ENCODE data around the gene RAPGEF3.

RAPGEF3 gene

DNA sequence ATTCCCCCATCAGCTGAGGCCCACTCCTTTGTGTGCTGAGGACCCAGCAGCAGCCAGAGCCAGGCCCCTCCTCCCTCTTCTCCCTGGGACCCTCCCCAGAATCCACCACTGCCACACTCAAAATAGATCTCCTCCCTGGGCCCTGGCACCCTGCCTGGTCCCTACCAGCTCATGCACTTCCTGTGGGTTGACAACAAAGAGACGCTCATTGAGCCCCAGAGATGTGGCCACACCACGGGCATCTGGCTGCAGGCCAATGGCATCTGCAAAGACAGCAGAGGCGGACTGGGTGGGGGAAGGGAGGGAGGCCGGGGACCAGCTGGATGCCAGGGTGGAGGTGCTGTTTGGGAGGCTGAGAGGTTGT is 17.4 kb downstream of the RAPGEF3 start:
- DNase-seq = peak; percentile 34

DNA sequence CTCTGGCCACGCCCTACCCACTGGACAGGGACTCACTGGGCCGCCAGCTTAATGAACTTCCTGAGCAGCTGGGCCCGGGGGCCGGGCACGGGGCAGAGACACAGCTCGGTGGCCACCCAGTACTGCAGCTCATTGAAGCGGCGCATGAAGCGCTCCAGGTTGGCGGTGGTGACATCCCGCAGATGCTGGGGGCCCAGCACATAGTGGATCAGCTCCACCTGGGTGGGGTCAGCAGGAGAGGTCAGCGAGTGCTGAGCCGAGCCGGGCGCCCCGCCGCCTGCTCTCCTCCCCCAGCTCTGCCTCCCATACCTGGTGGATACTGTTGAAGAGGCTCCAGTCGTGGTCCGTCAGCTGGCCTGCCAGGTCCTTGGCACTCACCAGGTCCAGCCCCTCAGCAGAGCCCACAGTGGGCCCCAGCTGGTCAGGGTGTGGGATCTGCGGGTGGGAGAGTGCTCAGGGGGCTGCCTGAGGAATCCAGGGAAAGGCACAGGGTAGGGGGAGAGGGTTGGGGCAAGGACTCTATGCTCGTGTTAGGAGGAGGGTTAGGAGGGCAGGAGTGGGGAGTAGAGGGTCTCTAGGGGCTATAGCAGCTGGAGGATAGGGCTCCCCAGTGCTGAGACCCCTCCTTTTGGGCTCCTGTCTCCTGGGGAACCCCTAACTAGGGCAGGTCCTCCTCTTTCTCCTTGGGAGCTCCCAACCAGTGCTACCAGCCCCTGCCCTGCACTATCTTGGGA is 17.9 kb downstream of the RAPGEF3 start:
- no peak for DNase-seq

DNA sequence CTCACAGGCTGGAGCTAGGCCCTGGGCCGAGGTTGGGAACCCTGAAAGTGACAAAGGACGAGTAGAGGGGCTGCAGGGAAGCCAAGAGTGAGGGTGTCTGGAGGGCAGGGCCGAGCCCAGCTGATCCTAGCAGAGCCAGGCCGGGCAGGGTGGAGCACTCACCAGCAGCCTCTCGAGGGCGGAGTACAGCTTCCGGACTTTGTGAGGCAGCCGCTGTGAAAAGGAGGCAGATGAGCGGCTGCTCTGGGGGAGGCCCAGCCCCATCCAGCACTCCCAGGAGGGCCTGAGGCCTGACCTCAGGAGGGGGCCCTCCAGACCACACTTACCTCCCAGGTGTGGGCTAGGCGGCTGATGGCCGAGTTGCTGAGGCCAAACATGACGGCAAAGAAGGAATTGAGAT is 18.7 kb downstream of the RAPGEF3 start:
- DNase-seq = no peak

DNA sequence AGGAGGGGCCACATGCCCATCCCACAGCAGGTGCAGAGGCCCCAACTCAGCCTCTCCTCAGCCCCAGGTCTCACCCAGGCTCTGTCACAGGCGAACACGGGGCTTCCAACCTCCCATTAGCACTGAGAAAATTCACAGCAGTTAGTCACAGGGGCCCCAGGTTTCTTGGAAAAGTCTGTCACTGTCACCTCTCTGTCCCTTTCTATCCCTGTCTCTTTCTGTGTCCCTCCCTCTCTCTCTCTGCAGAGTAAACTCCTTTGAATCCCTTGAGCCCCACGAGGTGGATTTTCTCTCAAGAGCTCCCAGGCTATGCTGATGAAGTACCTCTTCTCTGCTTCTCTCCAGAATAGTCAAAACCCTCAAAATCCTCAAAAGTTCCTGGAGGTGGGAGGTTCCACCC is 19.4 kb downstream of the RAPGEF3 start:
- no peak for DNase-seq

DNA sequence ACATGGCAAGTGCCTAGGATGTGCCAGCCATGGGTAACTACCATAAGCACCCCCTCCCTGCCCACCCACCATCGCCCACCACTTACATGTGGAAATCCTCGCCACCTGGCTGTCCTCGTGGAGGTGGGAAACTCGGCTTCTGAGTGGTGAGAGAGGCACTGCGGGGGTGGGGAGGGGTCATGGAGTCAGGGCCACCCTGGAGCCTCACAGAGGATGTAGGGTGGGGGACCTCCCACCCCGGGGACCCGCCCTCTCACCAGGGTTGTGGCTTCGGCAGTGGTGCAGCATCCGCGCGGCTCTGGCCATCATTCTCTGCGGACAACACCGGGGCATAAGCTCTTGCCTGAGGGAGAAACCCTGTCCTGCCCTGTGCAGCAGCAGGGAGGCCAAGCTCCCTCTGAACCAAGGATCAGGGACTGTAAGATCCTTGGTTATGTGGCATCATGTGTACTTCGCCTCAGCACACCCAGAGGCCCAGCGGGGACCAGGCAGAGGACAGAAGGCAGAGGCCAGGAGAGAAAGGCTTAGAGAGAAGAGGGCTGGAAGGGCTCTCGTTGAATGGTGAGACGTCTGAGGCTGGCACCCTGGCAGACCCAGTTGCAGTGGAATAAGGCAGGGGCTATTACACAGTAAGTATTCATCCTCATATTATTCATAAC is 20.6 kb downstream of the RAPGEF3 start:
- DNase-seq = no peak

DNA sequence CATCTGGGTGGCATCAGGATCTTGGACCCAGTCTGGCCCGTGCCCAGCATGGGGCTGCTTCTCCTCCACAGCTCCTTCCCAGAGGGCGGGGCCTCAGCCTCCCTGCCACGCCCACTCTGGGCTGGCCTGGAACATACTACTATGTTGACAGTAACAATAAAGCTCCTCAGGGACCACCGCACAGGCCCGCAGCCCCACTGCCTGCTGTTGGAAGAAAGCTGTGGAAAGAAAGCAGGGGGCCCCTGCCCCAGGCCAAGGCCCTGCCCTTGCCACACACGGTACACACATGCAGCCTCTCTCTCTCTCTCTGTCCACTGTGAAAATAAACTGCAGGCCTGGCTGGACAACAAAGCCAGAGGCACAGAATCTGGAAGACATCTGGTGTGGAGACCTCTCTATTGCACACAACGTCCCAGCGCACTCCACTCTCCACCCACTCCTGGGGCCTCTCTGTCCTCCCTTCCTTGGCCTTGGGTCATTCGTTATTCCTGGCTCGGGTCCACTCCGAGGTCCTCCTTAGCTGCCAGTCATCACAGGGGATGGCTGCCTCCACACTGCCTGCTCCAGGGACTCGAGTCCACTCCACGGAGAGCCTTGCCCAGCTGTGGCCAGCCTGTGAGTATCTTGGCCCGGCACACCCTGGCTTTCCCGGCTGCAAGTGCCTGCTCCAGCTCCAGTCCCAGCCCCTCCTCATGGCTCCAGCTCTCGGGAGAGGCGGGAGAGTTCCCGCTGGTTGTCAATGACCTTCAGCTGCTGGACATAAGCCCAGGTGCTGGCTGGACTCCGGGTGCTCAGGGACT is 21.6 kb downstream of the RAPGEF3 start:
- DNase-seq = no peak

DNA sequence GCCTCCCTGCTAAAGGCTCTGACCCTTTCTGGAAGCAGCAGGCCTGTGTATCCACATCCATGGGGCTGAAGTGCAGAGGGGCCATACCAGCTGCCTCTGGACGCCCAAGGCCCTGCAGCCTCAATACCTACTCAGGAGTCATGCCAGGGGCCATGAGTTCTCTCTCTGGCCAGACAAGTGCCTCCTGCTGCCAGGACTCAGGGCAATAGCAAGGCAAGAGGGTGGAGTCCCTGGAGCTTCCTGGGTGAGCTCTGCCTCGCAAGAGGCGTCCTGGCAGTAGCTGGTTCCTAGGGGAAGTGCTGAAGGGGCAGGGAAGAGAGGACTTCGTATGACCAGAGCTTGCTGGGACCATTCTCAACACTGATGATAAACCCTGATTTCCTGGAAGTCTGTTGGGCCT is 22.5 kb downstream of the RAPGEF3 start:
- no peak for DNase-seq

DNA sequence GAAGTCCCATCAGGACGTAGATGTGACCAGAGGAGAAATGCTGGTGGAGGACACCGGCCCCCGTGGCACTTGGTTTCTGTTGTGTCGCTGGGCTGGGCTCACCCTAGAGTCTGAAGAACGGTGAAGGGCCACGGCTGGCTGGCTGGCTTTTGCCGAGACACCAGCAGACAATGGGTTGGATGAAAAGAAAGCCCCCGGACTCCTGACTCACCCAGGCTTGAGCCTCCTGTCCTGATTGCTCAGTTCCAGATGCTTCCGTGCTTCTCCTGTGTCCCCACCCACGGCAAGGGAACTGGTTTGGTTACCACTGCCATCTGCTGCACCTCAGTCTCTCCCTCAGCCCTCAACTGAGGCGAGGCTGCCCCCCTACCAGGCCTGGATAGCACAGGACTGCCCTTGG is 23.0 kb downstream of the RAPGEF3 start:
- no peak for DNase-seq

DNA sequence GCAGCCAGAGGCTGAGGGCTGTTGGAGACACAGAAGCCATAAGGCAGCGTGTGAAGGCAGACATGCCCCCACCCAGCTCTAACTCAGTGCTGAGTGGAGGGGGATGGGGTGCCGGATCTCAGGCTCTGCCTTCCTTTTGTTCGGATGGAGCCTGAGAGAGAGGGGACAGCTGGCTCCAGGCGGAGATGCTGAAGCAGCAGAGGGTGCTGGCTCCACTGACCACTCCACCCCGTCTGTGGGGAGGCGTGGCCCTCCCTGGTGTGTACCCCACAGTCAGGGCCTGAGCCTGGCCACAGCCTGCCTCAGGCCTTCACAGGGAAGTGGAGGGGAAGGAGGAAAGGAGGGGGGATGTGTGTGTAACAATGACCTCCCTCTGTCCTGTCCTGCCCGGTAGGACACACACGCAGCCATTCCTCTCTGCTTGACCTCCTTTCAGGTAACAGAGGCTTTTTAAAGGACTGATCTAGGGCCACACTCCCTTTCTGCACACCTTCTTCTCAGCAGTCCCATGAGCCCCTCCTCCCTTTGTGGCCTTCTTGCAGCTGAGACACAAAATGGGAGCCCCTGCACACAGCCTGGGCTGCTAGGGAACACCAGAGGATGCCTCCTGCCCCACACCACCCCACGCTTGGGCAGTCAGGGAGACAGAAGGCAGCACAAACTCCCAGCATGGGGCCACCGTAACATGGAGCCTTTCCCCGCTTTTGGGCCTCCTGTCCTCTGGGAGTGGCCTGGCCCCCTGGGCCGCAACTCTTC is 23.8 kb downstream of the RAPGEF3 start:
- no peak for DNase-seq

DNA sequence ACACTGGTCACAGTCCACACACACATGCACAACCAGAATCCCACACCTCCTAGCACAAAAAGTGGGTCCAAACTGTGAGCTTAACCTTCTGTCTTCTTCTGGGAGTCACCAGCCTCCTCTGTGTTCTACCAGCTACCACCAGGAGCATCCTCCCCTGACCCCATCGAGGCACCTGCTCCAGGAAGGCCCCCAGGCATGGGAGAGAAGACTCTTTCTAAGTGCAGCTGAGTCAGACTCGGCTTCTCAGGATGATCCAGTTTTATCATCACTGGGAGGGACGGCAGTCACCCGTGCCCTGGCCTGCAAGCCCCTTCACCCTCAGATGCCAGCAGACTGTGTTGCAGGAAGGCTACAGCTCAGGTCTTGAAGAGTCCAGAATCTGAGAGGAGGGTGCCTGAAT is 25.5 kb downstream of the RAPGEF3 start:
- no peak for DNase-seq

DNA sequence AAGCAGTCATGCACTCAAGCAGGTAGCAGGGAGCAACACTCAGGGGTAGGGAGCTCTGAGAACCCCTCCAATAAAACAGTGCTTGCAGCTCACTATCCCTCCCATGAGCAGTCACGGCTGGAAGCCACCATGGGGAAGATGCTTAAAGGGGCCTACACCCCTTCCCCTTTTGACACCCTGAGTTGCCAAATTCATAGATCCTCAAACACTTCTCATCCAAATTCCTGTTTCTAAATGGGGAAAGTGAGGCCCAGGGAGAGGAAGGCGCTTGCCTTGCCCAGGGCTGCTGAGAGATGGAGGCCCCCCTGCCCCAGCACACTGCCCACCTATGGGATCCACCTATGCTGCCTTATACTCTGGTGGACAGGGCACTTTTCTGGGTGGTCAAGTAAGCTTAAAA is 26.2 kb downstream of the RAPGEF3 start:
- DNase-seq = no peak

DNA sequence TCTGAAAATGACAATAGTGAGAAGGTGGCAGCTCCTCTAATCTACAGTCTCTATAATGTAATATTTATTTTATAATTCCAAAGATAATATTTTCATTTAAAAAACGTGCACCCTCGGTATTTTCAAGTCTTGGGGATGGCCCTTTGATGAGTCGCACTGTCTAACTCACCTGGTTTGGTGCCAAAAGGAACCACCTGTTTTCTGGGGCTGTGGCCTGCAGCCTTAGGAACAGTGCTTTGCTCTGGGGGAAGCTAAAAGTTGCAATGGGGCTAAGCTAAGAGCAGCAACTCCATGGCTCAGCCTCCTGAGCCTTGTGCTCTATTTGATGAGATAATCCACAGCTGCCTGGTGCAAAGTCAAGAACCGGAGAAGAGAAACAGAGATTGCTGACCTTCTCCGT is 27.0 kb downstream of the RAPGEF3 start:
- DNase-seq = no peak

DNA sequence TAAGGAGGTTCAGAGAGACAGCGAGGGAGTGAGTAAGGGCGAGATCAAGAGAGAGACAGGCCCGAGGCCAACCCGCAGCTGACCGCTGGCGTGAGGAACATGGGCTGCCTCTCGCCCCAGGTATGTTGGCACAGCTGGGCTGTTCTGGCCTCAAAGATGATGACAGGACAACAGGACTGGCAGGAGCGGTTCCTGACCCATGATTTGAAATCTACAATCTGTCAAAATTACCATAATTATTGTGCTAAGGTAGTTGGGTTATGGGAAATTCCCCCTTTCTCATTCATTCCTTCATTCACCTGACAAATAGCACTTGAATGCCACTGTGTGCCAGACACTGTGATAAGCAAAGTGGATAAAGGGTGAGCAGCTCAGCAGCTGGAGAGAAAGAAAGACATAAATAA is 28.3 kb downstream of the RAPGEF3 start:
- DNase-seq = peak; percentile 75

DNA sequence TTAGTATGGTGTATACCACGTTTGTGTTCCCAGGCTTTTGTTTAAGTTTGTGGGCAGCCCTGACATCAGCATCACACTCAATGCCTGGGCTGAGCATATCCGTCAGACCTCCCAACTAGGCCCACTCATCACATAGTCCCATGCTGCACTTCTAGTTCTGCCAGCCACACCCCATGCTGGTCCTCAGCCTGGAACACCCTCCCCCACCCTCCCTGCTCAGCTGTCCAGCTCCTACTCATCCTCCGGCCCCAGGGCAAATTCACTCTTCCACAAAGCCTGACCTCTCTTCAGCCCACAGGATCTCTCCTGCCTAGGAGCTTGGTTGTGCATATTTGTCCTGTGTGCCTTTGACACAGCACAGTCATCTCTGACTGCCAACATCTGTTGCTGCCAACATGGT is 29.4 kb downstream of the RAPGEF3 start:
- peak; percentile 56 for DNase-seq

DNA sequence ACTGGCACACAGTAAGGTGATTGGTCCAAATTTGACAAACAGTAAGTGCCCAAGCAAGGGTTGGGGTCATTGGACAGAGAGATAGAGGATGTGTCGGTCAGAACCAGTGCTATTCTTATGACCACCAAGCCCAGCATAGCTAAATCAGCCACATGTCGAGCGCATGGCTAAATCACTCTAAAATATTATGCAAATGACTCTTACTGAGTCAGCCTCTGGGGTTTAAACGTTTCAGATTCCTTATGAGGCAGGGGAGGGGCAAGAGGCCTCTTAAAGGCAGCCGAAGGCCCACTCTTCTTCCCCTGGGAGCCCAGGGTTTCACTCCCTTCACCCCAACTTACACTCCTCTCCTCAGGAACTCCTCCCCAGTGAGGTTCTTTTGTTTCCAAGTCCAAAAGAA is 32.8 kb downstream of the RAPGEF3 start:
- DNase-seq = no peak

DNA sequence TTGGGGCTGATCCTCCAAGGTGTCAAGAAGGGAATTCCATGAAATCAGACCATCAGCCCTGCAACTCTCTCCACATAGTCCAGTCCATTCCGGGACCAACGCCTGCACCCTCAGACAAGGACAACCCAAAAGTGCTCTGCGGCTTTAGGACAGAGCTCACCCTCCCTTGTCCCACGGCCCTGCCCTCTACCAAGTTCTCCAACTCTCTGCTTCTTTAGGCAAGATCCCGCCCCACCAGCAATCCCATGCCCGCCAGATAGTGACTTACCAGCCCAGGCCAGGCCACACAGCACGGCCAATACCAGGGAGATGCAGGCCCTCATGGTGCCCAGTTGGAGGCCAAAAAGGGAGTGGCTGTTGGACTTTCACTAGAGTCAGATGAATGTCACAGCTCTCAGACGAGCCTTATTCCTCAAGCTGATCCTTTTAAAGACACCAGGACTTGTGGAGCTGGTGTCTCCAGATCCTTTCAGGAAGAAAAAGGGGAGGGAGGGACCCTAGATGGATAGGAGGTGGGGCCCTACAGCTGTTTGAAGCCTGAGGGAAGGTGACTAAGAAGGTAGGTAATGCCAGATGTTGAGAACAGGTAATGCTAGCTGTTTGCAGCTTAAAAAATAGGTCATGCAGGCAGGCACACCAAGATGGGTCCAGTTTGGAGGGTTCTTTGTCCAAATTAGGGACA is 33.4 kb downstream of the RAPGEF3 start, which contains the start of gene ENDOU:
TSS of gene ENDOU (minus strand) at position 400 of the 682 bp plus-strand sequence. CDS start at position 323, 77 bp downstream.
- no peak for DNase-seq

DNA sequence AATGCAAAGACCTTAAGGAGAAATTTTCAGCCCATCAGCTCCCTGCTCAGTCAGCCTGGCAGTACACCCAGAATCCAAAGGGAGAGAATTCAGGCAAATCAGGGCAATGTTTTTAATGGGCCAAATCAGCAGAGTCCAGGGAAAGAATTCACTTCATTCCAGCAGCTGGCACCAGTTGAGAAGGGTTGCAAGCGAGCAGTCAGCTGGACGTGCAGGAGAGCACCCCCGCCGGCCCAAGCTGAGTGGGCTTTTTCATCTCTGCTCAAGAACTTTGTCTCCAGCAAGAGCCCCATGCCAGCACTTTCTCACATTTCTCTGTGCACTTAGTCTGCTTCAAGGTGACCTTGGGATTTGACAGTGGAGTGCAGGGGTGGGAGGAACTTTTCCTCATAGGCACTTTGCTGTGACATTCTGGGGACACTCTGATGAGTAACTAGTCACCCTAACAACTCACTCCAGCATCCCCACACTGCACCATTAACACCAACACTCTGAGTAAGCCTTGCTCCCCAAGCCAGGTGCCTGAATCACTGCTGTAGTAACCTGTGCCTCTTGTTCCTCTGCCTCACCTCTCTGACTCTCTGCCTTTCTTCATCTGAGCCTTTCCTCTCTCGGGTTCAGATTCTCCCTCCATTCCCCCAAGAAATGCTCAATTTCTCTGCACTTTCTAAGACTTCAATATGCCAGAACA is 35.6 kb downstream of the RAPGEF3 start:
- no peak for DNase-seq

DNA sequence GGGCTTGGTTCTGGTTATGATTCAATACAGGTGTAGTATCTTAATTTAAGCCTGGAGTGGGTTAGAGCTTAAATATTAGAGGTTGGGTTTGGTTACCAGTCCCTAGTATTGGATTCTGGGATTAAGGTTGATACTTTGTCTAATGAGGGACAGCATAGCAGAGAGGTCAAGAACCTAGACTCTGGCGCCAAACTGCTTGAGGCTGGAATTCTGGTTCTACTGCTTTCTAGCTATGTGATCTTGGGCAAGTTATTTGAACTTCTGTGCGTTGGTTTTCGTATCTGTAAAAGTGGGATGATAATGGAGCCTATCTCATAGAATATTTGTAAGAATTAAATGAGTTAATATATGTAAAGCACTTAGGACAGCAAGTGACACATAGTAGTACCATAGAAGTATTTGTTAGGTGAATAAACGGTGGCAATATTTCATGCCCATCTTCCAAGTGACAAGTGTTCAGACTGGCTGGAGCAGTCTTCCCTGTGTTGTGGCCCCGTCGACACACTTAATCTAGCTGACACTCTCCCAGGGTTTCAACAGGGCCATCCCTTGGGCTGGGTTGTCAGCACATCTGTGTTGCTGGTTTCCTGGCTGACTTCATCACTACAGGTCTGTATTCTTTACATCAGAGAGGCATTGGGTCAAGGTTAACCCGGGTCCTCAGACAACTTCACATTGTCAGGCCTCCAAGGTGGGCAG is 36.4 kb downstream of the RAPGEF3 start:
- no peak for DNase-seq

DNA sequence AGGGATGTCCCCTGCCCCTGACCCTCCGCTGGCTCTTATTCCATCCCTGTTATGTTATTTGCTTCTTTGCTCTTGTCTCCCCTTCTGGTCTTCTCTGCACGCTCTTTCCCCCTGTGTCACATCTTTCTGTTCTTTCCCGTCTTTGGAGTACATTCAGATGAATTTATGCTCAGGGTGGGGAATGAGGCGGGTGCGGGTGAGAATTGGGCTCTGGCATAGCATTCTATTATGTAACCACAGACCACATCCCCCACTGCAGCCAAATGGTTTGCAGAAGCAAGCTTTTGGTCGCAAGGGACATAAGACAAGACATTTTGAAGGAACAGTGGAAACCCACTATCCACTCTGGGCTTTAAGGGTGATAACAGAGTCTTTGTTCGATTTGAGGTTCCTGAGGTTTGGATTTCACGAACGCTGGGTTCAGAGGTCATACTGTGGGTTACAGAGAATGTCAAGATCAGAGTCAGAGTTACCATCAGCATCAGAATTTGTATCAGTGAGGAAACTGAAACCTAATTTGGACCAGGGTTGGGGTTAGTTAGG is 37.2 kb downstream of the RAPGEF3 start:
- no peak for DNase-seq

DNA sequence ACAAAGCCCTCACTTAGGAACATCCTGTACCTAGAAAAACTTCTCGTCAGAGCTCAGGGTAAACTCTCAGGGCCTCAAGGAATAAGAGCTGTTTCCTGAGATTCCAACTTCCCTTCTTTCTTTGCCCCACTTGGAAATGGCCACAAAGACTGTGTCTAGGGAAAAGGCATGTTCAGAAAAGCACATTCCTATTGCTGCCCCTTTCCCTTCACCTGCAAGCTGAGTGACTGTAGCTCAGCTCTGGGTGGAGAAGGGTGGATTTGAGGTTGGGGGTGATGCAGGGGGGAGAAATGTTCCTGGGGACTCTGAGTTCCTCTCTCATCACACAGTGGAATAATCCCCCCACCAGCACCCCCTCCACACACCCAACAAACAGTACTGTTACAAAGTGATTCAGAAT is 40.1 kb downstream of the RAPGEF3 start:
- DNase-seq = no peak
